NCI-H446 (cell line): ENCODE measurements around the gene PSD4.

Experiments
- DNase-seq, 2 experiments: peaks; one replicate each; lab custom pipeline; 2025; lab: John Stamatoyannopoulos, UW

PSD4 gene

GRCh38 chr2:113238871-113239839 is 65.4 kb downstream of the PSD4 start:
- DNase-seq = no peak

DNA sequence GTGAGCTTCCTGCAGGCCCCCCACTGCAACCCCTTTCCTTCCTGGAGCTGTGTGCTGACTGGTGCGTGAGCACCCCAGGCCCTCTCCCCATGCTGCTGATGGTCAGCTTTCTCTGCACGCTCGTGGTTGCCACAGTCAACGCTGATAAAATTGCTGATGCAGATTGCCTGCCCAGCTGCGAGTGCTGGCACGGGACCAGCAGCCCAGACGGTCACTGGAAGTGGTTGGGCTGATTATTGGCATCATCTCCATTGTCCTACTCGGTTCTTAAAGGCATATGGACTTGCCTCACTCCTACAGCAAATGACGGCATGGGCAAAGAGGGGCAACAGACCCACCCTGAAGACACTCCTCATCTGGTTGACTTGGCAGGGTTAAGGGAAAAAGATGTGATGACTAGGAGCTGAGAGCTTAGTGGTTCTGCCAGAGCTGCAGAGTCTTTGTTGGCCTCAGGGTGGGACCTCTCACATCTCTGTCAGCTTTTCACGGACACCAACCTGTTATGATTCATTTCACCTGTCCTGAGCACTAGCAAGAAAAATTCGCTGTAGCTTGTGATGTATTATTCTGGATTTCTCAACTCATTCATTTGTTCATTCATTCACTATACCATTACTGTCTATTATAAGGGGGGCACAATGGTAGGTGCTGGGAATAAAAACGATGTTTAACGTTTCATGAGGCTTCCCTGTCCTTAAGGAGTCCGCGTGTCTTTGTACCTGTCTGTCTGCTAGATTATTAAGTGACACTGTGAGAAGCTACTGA is 66.6 kb downstream of the PSD4 start:
- peak; percentile 49 to 90 for DNase-seq

- peak in 1 of 2 experiments; percentile 23 for DNase-seq
These were observed 67.4 kb downstream of the PSD4 start for GRCh38 chr2:113240915-113241911.

- DNase-seq = no peak
These were observed 68.6 kb downstream of the PSD4 start for GRCh38 chr2:113242327-113242726.

GRCh38 chr2:113245276-113245711 is 71.5 kb downstream of the PSD4 start:
- DNase-seq = no peak

DNA sequence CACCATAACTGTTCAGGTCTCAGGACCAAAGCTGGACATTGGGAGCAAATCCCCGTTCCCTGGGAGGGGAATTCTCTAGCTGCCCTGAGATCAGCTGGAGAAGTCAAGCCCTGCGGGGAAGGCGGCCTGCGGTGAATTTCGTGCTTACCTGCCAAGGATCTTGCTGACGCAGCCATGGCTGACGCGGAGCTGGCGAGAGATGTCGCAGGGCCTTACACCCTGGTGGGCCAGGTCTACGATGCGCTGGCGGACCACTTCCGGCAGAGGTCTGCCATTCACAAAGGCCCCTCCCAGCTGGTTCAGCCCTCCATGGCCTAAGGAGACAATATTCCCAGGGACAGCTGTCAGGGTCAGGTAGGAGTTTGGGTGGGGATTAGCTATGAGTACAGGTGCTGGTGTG is 72.8 kb downstream of the PSD4 start:
- DNase-seq = no peak

DNA sequence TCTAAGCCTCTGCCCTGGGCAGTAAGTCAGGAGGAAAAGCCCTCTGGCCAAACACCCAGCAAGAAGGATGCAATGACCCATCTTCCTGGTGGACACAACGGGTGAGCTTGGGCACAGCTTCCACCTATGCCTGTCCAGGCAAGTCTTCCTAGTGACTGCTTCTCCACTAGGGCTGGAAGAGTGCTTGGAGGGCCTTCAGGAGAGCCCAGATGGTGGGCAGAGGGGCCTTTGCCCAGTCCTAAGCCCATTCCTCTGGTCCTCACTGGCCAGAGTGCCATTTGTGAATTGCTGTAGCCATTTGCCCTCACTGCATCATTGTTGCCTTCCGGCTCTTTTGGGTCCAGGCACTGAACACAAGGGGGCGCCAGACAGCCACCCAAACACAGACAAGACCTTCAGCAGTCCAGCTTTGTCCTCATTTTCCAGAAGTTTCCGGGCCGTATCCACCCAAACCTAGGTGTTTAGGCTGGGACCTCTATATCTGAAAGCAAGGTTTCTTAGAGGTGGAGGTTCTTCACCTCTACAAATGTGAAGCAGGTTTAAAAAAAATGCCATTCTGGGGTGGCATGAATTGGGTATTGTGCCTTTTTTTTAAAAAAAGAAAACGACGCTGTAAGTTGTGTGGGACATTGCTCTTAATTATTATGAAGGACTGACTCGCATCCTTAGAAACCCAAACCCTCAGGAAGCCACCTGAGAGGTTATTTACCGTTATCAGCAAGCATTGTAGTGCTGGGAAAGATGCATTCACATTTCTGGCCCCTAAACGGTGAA is 75.4 kb downstream of the PSD4 start:
- DNase-seq = peak; percentile 54 to 72

DNA sequence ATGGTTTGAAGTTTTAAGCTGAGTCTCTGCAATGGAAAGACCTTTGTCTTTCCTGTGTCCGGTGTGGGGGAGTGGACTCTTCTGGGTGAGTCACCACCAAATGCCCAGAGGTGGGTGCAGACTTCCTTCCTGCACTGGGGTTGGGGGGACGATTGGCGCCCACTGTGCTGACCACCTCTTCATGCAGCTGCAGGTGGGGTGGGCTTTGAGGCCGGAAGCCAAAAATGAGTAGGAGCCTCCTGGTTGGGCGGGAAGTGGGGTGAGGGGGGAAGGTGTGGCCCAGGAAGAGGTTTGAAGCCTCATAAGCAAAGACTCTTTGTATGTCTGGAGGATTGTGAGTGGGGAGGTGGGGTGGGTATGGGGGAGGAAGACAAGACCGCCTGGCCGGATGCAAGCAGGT is 77.3 kb downstream of the PSD4 start:
- no peak for DNase-seq

DNA sequence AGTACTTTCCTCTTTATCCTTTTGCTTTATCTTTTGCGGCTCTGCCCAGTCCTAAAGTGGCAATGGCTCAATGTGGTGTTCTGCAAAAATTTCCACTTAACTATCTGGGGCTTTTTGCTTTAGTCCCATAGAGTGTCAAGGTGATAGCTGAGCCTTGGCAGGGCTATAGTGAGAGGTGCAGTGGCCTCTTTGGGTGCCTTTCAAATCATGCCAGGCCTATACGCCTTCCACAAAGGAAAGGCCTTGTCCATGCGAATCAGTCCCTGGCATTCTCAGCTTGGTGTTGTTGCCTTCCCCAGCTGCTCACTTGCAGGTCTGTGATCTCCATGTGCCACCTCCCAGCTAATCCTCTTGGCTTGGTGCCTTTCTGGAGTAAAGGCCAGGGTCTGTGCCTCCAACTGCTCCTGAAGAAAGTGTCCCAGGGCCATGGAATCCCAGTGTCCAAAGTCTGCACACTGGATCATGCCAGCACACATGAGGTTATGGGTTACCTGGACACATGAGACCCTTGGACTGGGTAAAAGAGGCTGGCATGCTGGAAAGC is 78.3 kb downstream of the PSD4 start:
- DNase-seq = no peak

- no peak for DNase-seq
These were observed 79.7 kb downstream of the PSD4 start for GRCh38 chr2:113253453-113253852.

- no peak for DNase-seq
These were observed 81.6 kb downstream of the PSD4 start for GRCh38 chr2:113255140-113256070.

DNA sequence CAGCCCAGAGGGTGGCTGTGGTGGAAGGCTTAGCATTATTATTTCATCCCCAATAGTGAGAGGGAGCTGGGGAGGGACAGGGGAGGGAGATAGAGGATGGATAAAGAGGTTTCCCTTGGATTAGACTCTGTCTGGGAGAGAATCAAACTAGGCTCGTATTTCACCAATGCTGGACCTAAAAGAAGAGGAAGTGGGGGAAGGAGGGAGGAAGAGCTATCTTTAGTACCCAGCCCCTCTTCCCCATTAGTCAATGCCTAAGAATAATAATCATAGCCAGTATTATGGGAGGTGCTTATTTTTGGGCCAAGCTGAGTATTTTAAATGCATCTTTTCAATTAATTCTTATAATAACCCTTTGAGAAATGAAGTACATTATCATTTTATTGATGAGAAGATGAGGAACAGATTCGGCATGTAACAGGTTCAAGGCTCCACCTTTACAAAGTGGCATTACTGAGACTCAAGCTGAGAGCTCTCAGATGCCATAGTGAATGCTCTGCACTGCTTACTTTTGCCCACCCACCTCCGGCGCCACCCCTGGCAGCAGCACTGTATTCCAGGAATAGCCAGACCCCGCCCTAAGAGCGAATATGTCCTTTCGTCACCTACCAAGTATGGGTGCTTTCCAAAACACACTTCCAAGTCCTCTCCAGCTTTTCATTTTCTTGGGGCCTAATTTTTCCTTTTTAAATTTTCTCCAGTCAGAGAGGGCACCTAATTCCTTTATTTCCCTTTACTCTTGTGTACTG is 83.9 kb downstream of the PSD4 start:
- no peak for DNase-seq

DNA sequence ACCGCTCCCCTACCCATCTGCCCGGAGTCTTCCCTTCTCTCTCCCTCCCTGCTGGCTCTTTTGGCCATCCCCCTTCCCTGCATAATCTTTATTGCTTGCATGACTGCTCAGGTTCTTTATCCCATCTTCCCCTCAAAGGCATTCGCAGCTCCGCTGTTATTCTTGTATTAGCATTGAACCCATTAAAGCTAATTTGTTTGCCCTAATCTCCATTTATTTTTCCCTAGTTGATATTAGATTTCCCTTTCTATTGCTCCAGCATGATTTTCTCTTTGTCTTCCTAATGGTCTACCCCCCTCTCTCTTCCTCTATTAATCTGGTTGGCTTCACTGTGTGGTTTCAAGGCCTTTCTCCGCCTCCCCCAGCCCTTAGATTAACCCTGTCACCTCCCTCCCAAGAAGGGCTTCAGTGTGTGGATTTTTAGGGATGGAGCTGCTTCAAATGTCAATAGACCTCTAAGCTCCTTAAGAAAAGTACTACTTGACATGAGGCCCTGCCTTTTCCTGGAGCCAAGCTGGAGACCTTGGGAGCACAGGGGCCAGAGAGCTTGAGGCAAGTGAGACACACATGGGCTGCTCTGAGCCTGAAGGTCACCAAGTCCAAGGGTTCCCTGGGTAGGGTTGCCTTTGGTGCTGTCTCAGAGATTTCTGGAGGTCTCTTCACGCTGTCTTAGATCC is 84.8 kb downstream of the PSD4 start:
- DNase-seq = no peak
